Stimulated activated CD4-positive, alpha-beta T cell treated with anti-CD3 and anti-CD28 coated beads, TNF-alpha, amount 100 ng/mL, for 1 hour (primary cell): ENCODE results near the gene EML1.

Source experiments
- DNase-seq, 3 donors: peaks; one replicate each; pipeline ENCODE4 v3.0.0-alpha.2; 2020; ENCODE audit warnings: low read depth in 3 of 3, low spot score in 1 of 3

The EML1 gene

DNA sequence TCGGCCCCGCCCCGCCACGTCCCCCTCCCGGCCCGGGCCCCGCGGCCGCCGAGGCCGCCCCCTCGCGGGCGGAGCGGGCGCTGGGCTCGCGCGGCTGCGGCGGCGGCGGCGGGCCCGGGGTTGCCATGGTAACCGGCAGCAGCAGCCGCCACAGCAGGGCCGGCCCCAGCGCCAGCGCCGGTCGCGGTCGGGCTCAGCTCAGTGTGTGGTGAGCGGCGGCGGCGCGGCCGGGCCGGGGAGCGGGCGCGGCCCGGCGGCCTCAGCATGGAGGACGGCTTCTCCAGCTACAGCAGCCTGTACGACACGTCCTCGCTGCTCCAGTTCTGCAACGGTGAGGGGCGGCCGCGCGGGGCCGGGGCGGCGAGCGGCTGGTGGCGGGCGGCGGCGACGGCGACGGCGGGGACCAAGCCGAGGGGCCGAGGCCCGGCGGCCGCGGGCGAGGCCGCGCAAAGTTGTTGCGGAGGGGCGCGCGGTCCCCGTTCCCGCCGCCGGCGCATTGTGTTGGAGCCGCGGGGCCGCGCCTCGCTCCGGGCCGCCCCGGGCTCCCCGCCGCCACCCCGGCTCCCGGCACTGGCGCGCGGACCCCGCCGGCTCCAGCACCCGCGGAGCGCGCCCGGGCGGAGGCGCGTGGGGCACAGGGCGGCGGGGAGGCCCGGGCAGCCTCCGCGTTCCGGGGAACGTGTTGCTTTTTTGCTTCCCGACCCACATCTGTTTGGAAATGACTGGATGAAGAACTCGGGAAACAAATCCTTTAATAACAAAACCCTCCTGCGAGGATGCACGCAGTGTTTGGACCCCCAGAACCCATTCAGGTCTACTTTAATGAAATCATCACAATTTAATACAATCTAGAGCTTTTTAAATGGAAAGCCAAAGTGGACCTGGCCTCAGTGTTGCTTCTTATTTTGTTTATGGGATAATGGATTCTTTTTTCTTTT lies at the start of gene EML1:
Gene EML1 (plus strand): TSS at position 201 of the 938 bp plus-strand sequence. CDS start 64 bp downstream, at position 265.
- peak; percentile 51 to 63 (median 61) for DNase-seq

DNA sequence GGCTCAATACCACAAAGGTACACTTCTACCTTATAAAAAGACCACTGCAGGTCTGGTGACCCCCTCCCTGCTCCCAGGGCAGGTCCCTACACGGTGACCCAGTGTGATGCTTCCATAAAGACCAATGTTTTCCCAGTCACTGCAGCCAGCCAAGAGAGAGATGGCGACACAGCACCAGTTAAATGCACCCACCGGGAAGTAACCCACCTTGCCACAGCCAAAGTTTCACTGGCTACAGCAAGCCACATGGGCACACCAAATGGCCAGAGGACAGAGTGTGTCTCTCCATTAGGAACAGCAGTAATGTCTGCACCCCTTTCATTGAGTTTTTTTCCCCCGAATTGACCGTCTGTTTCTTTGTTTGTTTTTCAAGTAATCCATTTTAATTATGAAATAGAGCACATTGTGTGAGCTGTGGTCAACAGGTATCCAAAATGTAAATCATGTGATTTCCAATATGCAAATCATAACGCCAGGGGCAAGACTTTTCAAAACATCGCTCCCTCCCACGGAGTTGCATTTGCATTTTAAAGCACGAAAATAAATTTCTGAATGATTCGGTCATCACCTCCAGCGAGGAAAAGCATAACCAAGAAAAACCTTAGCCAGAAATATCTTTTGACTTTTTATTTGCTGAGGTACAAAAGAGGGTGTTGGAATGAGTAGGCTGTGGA lies 48.9 kb upstream of the EML1 start:
- DNase-seq = no peak

DNA sequence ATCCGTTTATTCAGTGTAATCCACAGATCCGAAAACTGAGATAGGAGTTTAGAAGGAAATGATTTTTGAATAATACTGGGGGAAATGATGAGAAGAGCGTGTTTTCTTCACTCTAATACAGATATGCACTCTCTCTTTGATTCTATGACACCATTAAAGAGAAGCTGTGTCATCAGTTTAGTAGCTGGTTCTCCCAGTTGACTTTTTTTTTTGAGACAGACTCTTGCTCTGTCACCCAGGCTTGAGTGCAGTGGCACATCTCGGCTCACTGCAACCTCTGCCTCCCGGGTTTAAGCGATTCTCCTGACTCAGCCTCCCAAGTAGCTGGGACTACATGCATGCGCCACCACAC lies 48.4 kb upstream of the EML1 start:
- no peak for DNase-seq

GRCh38 chr14:99745307-99745951 lies 47.8 kb upstream of the EML1 start:
- no peak for DNase-seq

GRCh38 chr14:99747167-99747566 lies 46.0 kb upstream of the EML1 start:
- DNase-seq = no peak

- DNase-seq = no peak
Measured at GRCh38 chr14:99747582-99748330, 45.5 kb upstream of the EML1 start.

DNA sequence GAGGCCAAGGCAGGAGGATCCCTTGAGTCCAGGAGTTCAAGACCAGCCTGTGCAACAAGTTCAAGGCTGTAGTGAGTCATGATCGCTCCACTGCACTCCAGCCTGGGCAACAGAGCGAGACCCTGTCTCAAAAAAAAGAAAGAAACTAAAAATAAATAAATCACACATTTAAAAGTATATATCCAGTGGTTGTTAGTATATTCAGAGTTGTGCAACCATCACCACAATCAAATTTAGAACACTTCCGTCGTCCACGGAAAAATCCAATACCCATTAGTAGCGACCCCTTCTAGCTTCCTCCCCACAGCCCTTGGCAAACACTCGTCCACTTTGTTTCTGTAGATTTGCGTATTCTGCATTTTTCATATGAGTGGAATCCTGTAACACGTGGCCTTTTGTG lies 44.7 kb upstream of the EML1 start:
- no peak for DNase-seq

DNA sequence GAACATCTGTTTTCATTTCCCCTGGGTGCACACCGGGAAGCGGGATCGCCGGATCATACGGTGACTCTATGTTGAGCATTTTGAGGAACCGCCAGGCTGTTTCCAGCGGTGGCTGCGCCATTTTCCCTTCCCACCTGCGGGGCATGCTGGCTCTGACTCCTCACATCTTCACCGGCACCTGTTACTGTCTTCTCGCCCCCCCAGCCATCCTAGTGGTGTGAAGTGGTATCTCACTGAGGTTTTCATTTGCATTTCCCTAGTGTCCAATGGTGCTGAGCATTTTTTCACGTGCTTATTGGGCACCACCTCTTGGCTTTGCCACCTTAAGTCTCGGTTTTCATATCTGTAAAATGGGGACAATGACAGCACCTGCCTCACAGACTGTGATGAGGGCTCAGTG lies 44.1 kb upstream of the EML1 start:
- DNase-seq = no peak

DNA sequence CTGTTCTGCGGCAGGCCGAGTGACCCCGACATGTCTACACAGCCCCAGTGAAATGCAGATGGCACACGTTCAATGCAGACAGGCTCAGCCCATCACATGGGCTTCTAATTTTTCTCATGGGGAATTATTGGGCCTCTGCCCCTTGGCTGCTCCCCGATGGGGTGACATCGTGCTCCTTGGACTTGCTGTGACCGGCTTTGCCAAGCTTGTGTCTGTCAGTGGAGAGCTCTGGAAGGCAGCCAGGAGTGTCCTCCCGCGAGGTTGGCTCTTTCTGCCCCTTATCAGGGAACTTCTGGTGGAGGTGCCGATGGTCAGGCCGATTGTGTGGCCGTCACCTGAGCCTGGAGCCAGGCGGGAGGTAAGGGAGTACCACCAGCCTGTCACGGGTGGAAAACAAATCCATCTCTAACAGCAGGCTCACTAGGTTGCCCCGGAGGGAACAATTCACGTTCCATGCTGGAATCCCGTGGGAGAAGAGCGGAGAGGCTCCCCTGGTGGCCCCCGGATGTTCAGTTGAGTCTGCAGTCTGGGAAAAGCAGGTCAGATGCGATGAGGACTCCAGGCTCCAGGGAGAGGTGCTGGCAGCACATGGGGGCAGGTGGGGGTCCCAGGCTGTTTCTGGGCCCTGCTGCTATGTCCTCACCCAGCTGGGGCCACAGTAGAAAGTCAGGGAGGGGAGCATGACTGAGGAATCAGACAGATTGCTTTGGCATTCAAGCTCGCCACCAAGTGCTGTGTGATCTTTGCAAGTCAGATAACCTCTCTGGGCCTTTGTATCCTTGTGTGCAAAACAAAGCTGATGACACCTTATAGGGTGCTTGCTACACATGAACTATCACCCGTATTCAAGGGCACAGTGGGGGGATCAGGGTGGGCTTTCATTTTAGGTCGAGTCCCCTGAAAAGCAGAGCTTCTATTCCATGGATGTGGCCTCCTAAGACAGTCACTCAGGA lies 43.2 kb upstream of the EML1 start:
- DNase-seq = no peak

GRCh38 chr14:99750746-99751450 lies 42.3 kb upstream of the EML1 start:
- no peak for DNase-seq

DNA sequence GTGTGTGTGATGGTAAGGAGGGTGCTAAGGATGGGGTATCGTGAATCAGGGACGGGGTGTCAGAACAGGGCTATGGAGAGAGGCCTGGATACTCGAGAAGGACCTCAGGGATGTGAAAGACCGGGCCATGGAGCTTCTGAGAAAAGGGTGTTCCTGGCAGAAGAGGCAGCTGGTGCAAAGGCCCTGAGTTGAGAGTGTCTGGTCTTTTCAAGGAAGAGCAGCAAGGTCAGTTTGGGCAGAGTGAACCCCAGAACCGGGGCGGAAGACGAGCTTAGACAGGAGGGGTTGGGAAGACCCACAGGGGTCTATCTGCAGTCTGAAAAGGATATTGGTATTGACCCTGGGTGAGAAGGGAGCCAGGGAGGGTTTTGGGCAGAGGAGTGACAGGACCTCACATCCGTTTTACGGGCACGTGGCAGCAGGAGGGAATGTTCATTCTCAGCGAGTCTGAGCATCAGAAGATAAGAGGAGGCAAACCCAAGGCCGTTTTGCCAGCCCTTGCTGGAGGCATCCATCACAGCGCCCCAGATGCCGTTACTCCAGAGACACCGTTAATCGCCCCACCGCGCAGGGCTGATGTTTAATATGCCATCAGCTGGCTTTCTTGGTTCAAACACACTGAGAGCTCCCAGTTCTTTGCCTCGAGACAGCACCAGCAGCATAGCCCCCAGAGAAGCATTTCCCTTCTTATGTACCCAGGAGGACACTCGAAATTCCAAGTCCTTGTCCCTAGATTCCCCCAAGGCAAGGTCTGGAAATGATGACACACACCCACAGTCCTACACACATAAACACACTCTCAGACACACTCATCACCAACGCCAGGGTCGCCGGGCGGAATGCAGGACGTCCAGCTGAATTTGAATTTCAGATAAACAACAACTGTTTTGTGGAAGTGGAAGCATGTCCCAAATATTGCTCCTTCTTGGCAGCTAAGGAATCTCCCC lies 41.4 kb upstream of the EML1 start:
- DNase-seq = no peak

DNA sequence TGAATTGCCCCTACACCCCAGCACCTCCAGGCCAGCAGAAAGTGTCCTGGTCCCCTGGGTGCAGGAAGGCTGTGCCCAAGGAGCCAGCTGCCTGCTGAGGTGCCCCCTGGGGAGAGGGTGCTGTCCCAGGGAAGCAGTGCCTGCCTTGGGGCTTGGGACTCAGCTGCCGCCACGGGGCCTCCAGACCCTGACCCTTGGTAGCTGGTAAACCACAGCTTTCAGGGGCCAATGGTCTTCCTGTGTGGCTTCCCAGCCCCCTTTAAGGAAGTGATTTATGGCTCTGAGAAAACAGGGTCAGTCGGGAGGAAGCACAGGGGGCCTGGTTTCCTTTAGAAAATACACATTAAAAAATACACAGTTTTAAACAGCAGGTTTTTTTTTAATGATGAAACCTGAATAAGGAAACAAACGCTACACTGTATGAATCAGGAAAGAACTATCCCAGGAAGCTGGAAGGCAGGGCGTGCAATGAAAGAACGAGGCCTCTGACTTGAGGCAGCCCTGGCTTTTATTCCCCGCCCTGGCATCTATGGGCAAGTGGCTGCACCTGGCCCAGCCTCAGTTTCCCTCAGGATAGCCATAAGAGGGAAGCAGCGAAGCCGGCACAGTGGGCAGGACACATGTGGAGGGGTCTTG lies 40.6 kb upstream of the EML1 start:
- DNase-seq = no peak

DNA sequence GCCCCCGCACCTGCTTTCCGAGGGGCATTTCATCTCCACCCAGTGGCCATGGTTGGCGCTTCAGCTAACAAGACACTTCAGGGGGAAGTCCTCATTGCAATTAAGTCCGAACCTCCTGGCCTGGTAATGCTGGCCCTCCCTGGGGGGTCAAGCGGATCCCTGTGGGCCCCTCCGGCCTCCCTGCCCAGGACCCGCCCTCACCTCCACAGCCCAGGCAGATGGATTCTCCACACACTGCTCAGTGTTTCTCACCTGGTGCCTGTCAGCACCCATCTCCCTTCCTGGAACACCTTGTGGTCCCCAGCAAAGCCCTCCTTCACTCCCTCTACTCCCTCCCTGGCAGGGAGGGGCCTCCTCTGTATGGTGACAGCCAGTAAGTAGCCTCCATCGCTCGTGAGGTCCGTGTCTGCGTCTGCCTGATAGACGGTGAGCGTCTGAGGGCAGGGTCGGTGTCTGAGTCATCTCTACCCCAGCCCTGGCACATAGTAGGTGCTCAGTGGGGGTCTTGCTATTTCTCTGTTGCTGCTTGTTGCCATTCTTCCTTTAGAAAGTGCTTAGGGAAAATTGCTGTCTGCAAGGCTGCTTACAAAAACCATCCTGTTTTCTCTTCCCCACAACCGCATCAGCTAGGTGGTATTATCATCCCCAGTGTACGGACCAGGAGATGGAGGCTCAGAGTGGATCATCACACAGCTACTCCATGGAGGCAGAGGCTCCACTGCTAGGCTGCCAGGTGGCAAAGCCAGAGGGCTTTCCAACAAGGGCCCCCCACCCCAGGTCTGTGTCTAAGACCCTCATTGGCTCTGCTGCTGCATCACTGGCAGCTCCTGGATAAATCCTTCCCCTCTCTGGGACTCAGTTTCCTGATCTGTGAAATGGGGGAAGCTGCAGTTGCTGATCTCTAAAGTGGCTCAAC lies 39.7 kb upstream of the EML1 start:
- no peak for DNase-seq

- no peak for DNase-seq
Measured at GRCh38 chr14:99754141-99755067, 38.8 kb upstream of the EML1 start.

DNA sequence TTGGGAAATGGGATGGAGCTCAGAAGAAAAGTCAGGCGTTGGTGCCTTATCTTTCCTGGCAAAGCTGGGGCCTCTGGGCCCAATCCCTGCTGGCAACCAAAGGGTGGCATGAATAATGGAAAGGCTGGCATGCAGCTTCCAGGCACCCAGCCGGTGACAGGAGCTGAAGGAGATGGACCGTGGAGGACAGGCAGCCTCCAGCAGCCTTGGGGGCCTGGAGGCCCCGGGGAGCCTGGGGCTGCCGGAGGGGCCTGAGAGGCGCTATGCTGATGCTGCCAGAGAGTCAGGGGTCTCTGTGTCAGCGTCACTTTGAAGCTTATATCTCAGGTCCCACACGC lies 38.2 kb upstream of the EML1 start:
- DNase-seq = no peak
